ENCODE data around the gene PIKFYVE. TPM values are rescaled to one million over a fixed set of nuclear protein-coding genes. Genes with fewer than 3 reads are reported as not detected.

The PIKFYVE gene
- total and polyA plus RNA-seq, 2 donors (not counting 1 experiment from before 2014, with no cell fraction given), result 23.8 to 40.1 TPM

DNA sequence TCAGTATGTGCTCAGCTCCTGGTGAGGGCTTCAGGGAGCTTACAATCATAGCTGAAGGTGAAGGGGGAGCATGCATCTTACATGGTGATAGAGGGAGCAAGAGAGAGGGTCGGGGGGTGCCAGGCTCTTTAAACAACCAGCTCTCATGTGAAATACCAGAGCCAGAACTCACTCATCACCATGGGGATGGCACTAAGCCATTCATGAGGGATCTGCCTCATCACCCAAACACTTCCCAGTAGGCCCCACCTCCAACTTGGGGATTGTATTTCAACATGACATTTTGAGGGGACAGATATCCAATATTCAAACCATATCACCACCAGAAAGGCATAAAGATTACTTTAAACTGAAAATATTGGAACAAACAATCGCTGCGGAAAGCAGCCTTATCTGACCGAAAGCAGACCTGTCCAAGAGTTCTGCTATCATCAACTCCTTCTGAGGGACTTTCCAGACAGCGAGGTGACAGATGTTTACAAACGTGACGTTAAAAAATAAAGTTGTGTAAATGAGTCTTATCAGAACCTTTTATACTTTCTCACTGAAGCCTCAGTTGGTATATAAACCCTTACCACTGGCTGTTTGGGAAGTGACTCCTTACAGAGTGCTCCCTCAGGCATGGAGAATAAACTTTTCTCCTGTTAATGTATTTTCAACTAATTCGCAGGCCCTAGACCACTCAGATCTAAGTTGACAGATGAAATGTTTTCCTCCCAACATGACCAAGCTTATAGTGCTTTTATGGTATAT is 105.0 kb downstream of the PIKFYVE start:
- no peaks in the 10 kb centered on the region for H3K27me3 ChIP-seq (ENCODE audit: control insufficient read depth, insufficient read depth, low read length)
- TF ChIP-seq, protein P1, sequence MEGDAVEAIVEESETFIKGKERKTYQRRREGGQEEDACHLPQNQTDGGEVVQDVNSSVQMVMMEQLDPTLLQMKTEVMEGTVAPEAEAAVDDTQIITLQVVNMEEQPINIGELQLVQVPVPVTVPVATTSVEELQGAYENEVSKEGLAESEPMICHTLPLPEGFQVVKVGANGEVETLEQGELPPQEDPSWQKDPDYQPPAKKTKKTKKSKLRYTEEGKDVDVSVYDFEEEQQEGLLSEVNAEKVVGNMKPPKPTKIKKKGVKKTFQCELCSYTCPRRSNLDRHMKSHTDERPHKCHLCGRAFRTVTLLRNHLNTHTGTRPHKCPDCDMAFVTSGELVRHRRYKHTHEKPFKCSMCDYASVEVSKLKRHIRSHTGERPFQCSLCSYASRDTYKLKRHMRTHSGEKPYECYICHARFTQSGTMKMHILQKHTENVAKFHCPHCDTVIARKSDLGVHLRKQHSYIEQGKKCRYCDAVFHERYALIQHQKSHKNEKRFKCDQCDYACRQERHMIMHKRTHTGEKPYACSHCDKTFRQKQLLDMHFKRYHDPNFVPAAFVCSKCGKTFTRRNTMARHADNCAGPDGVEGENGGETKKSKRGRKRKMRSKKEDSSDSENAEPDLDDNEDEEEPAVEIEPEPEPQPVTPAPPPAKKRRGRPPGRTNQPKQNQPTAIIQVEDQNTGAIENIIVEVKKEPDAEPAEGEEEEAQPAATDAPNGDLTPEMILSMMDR (conservative IDR thresholded peaks at IDR 0.05 in 1 of 2, IDR thresholded peaks at IDR 0.05 in 1 of 2; ENCODE audit: low read depth in 1 of 2, low read length in 2 of 2), result no peak
- no peak for TF ChIP-seq EZH2 (IDR thresholded peaks at IDR 0.05; ENCODE audit: low read length, missing control alignments)
- H3K4me1 ChIP-seq (ENCODE audit: control insufficient read depth, extremely low read depth, insufficient read depth, low read length), result no peaks in the 10 kb centered on the region
- H3K36me3 ChIP-seq (ENCODE audit: control insufficient read depth, insufficient read depth, low read length), result no peaks in the 10 kb centered on the region
- H4K20me1 ChIP-seq (ENCODE audit: control insufficient read depth, extremely low read depth, insufficient read depth, low read length), result no peaks in the 10 kb centered on the region
- no peak overlapping the region for H3K4me2 ChIP-seq (ENCODE audit: extremely low read depth, insufficient read depth, low read length)
- no peak overlapping the region for H2AFZ ChIP-seq (ENCODE audit: low read length)
- H3K79me2 ChIP-seq (ENCODE audit: control insufficient read depth, insufficient read depth, low read length), result no peaks in the 10 kb centered on the region
- no peak overlapping the region for H3K27ac ChIP-seq (ENCODE audit: insufficient read depth, low read length)
- peak; percentile 2 to 32 for DNase-seq (ENCODE audit: low read depth in 2 of 2)
- H3K9ac ChIP-seq (ENCODE audit: insufficient read depth, low read length), result no peak overlapping the region
- H3K9me3 ChIP-seq (ENCODE audit: control insufficient read depth, insufficient read depth, low read depth, low read length), result no peaks in the 10 kb centered on the region
- no peak overlapping the region for H3K4me3 ChIP-seq (replicated peaks in 1 of 4; ENCODE audit: control extremely low read depth in 1 of 4, insufficient read depth in 1 of 4, low read depth in 3 of 4, low read length in 4 of 4)

DNA sequence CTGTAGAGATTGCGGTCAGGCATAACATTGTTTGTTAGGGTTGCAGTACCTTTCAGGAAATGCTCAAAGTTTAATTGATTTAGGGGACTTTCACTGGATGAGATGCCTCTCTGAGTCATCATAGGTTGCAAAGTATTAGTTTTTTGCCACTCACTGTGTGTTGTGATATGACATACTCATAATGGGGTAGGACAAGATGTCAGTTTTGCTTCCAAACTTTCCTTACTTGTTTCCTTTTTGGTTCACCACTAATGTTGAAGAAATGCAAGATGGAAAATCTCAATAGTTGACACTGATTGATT is 105.5 kb downstream of the PIKFYVE start:
- Histone ChIP-seq H3K4me1 (ENCODE audit: control insufficient read depth, extremely low read depth, insufficient read depth, low read length) (no peaks in the 10 kb centered on the region), H4K20me1 (ENCODE audit: control insufficient read depth, extremely low read depth, insufficient read depth, low read length) (no peaks in the 10 kb centered on the region), H3K27ac (ENCODE audit: insufficient read depth, low read length) (no peak overlapping the region), H3K36me3 (ENCODE audit: control insufficient read depth, insufficient read depth, low read length) (no peaks in the 10 kb centered on the region), H3K27me3 (ENCODE audit: control insufficient read depth, insufficient read depth, low read length) (no peaks in the 10 kb centered on the region), H3K9ac (ENCODE audit: insufficient read depth, low read length) (no peak overlapping the region), H3K4me3 (replicated peaks in 1 of 4; ENCODE audit: control extremely low read depth in 1 of 4, insufficient read depth in 1 of 4, low read depth in 3 of 4, low read length in 4 of 4) (no peak overlapping the region), H3K4me2 (ENCODE audit: extremely low read depth, insufficient read depth, low read length) (no peak overlapping the region), H2AFZ (ENCODE audit: low read length) (no peak overlapping the region), H3K79me2 (ENCODE audit: control insufficient read depth, insufficient read depth, low read length) (no peaks in the 10 kb centered on the region), H3K9me3 (ENCODE audit: control insufficient read depth, insufficient read depth, low read depth, low read length) (no peaks in the 10 kb centered on the region)
- DNase-seq (ENCODE audit: low read depth in 2 of 2), result no peak
- TF ChIP-seq EZH2 (IDR thresholded peaks at IDR 0.05; ENCODE audit: low read length, missing control alignments), result no peak
- TF ChIP-seq, protein P1 (conservative IDR thresholded peaks at IDR 0.05 in 1 of 2, IDR thresholded peaks at IDR 0.05 in 1 of 2; ENCODE audit: low read depth in 1 of 2, low read length in 2 of 2), result no peak

DNA sequence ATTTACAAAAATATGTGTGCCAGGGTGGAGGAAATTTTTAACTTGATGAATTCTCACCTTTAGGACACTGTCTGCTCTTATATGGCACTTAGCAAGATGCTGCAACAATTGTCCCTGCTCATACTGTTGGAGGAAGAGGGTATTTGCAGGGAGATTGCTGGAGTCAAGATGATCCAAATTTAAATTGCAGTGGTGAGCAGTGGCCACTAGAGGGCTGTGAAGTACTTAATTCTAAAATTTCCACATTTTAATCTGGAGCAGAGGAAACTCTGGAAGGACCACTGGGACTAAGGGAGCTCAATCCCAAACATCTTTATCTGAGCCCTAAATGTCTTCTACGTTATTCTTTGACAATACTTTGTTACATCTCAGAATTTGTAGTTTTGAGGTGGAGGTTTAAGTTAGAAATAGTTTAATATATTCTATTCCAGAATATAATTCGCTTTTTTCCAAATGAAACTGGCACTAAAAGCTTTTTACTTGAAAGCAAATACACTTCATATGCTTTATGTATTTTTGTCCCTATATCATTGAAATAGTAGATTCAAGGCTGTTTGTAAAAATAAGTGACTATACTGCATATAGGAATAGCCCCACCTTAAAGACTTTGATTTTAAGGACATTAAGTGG is 107.5 kb downstream of the PIKFYVE start:
- Histone ChIP-seq H3K4me2 (ENCODE audit: extremely low read depth, insufficient read depth, low read length) (no peak overlapping the region), H2AFZ (ENCODE audit: low read length) (no peak overlapping the region), H3K9ac (ENCODE audit: insufficient read depth, low read length) (no peak overlapping the region), H3K36me3 (ENCODE audit: control insufficient read depth, insufficient read depth, low read length) (no peaks in the 10 kb centered on the region), H4K20me1 (ENCODE audit: control insufficient read depth, extremely low read depth, insufficient read depth, low read length) (no peaks in the 10 kb centered on the region), H3K4me1 (ENCODE audit: control insufficient read depth, extremely low read depth, insufficient read depth, low read length) (no peaks in the 10 kb centered on the region), H3K79me2 (ENCODE audit: control insufficient read depth, insufficient read depth, low read length) (no peaks in the 10 kb centered on the region), H3K27ac (ENCODE audit: insufficient read depth, low read length) (no peak overlapping the region), H3K4me3 (replicated peaks in 1 of 4; ENCODE audit: control extremely low read depth in 1 of 4, insufficient read depth in 1 of 4, low read depth in 3 of 4, low read length in 4 of 4) (no peak overlapping the region), H3K9me3 (ENCODE audit: control insufficient read depth, insufficient read depth, low read depth, low read length) (no peaks in the 10 kb centered on the region), H3K27me3 (ENCODE audit: control insufficient read depth, insufficient read depth, low read length) (no peaks in the 10 kb centered on the region)
- DNase-seq (ENCODE audit: low read depth in 2 of 2), result peak; percentile 42 to 68
- TF ChIP-seq, protein P1 (conservative IDR thresholded peaks at IDR 0.05 in 1 of 2, IDR thresholded peaks at IDR 0.05 in 1 of 2; ENCODE audit: low read depth in 1 of 2, low read length in 2 of 2), result peak; percentile 89 to 91
- no peak for TF ChIP-seq EZH2 (IDR thresholded peaks at IDR 0.05; ENCODE audit: low read length, missing control alignments)

Measured in fibroblast of lung (primary cell).